PFSK-1 (cell line): Measurements from ENCODE around the gene C16orf74.

Experiments used
- FOXP2 ChIP-seq: optimal IDR thresholded peaks from 2 replicates; pipeline ENCODE3; 2011; ENCODE audit warnings: borderline replicate concordance, control low read depth, inconsistent platforms; ENCODE audit not compliant: insufficient read depth; ENCODE audit errors: extremely low read length, extremely low read depth
- POLR2AphosphoS5 ChIP-seq: IDR thresholded peaks from 2 replicates; pipeline ENCODE4 v1.6.1; 2012; ENCODE audit warnings: low read depth, mild to moderate bottlenecking, control low read depth, low read length, moderate library complexity
- REST ChIP-seq, 2 experiments: IDR thresholded peaks; 2 replicates each; pipeline versions ENCODE4 v1.6.1 to v1.8.0; 2011 to 2012; ENCODE audit warnings: low read depth in 2 of 2, low read length in 2 of 2, control low read depth in 1 of 2, inconsistent platforms in 1 of 2, mild to moderate bottlenecking in 1 of 2, moderate library complexity in 1 of 2; ENCODE audit not compliant: insufficient read depth in 1 of 2
- SIN3A ChIP-seq: IDR thresholded peaks from 2 replicates; pipeline ENCODE4 v1.6.1; 2012; ENCODE audit warnings: mild to moderate bottlenecking, low read length, moderate library complexity, borderline replicate concordance; ENCODE audit not compliant: insufficient read depth
- TAF1 ChIP-seq: IDR thresholded peaks from 2 replicates; pipeline ENCODE4 v1.6.1; 2012; ENCODE audit warnings: low read length, control low read depth, borderline replicate concordance; ENCODE audit not compliant: insufficient read depth

The C16orf74 gene

DNA sequence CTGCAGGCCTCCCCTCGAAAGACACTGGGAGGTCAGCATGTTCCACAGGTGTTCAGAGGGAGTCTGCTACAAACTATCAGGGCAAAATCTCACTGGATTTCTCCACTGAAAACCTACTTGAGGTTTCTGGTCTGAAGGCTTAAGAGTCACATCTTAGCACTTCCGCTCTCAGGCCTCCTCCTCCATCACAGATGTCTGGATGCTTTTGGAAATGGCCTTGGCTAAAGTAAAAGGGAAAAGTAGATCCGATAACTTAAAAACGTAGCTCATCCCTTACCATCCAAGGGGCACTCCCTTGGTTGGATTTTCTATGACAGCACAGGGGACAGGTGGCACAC, 76.5 kb downstream of the C16orf74 start:
- TF ChIP-seq FOXP2 (no peak), POLR2AphosphoS5 (no peak), TAF1 (no peak), SIN3A (no peak), REST (IDR thresholded peaks at IDR 0.05; ENCODE audit: insufficient read depth in 1 of 2, low read depth in 2 of 2, low read length in 2 of 2) (no peak)

- TF ChIP-seq TAF1 (no peak), FOXP2 (no peak), REST (IDR thresholded peaks at IDR 0.05; ENCODE audit: insufficient read depth in 1 of 2, low read depth in 2 of 2, low read length in 2 of 2) (no peak), SIN3A (no peak), POLR2AphosphoS5 (no peak; the same call in 1 of the 2 replicates)
These were observed 77.1 kb downstream of the C16orf74 start for GRCh38 chr16:85673529-85674417.

DNA sequence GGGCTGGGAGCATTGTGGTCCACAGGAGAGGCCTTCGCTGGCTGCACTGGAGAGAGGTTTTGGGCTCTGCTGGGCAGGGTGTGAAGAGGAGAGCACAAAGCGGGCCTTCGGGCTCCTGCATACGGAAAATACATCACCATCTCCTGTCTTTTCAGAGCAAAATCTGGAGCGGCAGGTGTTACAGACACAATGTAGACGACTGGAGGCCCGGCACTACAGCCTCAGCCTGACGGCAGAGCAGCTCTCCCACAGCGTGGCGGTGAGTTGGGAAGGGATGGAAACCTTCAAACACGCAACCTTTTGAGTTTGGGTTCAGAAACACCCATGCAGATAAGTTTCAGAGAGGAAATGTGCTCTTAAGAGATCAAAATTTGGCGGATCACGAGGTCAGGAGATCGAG, 80.1 kb downstream of the C16orf74 start:
- TF ChIP-seq FOXP2 (no peak), TAF1 (no peak), SIN3A (no peak)

GRCh38 chr16:85668676-85669424, 82.0 kb downstream of the C16orf74 start:
- TF ChIP-seq FOXP2 (no peak), POLR2AphosphoS5 (no peak), SIN3A (no peak), REST (IDR thresholded peaks at IDR 0.05; ENCODE audit: insufficient read depth in 1 of 2, low read depth in 2 of 2, low read length in 2 of 2) (no peak), TAF1 (no peak)

- TF ChIP-seq FOXP2 (no peak), REST (IDR thresholded peaks at IDR 0.05; ENCODE audit: insufficient read depth in 1 of 2, low read depth in 2 of 2, low read length in 2 of 2) (no peak), SIN3A (no peak), TAF1 (no peak), POLR2AphosphoS5 (no peak)
These were observed 83.0 kb downstream of the C16orf74 start for GRCh38 chr16:85667841-85668413.
